RPMI7951 (cell line): ENCODE measurements around the gene JAZF1. TPM values are rescaled to one million over a fixed set of nuclear protein-coding genes. Genes with fewer than 3 reads are reported as not detected.
A peak's percentile ranks its signal among the peaks of the same experiment; 100 is the strongest.
"Not testable (repeated sequence)": the region's sequence is repeated elsewhere in the genome, so short reads cannot be mapped to it uniquely, and the experiment has no call there.

Experiments
- DNase-seq: peaks from one replicate; pipeline ENCODE4 v3.0.0-alpha.2; 2012; ENCODE audit warnings: low read depth
- total RNA-seq: library from RNA; depleted of rRNA; stranded (reverse); fragments of >200 nt; shearing (Covaris generic); gene quantifications from 2 replicates; pipeline ENCODE4 v1.2.3, GENCODE V29; 2014

JAZF1 gene
- total RNA-seq, 1 experiment from 2014 or later, result 11.3 TPM

GRCh38 chr7:27912751-27913150 lies 267.8 kb downstream of the JAZF1 start:
- DNase-seq, result no peak

- no peak for DNase-seq
Measured at GRCh38 chr7:27911920-27912319, 268.7 kb downstream of the JAZF1 start.

DNA sequence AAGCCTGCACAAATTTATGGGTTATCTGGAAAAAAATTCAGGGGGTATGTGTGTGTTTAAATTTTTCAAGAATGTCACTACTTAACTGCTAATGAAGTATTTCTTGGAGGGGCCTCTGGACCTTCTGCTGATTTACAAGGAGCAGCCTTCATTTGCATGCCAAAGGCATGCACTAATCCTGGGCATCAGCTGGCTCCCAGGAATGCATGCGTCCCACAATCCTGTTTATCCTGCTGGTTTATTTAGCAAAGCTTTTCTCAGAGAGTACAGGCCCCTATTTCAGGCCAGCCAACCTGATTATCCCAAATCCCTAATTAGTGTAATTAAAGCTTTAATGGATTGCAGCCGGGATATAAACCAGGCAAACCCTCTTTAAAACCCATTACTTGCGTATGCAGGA lies 270.3 kb downstream of the JAZF1 start:
- DNase-seq, result no peak

GRCh38 chr7:27908534-27909165 lies 271.9 kb downstream of the JAZF1 start:
- DNase-seq, result no peak

DNA sequence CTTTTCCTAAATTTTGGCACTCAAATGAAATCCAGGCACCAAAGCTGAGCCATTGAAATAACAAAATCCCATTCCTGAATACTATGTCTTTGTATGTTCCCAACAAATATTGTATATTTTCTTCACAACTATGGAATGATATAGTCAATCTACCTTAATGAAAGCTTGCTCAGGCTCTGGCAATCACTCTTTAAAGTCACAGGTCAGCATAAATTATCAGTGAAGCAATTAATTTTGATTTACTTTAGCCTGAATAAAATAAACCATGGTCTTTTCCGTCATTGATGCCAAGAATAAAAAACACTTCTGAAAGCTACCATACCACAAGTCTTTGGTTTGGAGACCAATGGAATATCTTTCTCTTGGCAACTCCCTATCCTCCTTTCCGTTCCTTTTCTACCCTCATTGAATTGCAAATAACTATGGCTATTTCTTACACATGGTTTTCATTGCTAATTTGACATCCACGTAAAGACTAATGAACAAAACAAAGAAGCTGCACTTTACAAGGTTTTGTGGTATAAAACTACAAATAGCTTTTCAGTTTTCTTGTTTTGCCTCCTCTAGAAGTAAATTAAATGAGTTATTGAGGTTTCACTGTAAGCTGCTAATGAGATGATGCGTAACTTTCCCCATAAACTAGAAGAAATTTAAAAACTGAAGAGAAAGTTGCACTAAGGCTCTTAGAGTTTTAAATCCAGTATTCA lies 274.1 kb downstream of the JAZF1 start:
- DNase-seq, result no peak

DNA sequence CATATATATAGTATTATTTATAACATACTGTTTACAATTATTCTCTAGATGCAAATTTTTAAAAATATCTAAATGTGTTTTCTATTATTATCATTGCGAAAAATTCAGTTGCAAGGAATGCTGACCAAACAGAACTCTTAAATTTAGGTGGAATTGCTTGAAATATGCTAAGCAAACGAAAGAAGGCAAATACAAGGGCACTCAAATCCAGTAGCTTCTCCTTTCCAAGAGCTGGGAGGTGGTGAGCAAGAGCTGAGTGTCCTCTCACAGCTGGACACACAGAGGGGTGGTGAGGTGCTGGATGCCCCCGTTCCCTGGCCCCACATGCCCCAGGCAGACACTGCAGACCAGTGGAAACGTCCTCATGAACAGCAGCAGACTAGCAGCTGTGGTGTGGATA lies 274.6 kb downstream of the JAZF1 start:
- no peak for DNase-seq

DNA sequence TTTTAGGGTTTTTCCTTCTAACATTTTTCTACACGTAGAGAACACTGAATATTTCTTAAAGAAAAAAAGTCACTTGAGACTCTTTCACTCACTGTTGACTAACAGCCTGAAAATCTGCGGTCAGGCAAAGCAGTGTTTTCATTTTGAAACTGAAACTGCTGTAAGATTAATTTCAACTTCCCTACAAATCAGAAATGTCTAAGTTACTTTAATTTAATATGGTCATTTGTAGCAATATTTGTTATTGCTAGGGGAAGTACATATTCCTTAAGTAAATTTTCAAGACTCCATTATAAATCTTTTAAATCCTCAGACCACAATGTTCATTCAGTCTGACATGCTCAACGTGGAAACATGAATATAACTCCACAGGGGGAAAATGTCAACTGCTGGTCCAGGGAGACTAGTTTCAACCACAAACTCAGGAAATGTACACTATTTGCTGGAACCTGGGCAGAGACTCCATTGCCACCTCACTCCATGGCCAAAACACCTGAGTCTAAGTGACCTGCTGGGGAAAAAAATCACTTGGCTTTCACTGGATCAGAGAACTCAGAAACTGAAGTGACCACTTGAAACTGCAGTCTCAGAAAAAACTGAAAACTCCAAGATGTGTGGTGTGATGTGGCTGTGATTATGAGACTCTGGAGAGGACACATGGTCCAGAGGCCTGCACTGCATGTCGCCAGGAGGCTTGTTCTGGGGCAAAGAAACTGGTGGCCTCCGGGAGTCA lies 279.4 kb downstream of the JAZF1 start:
- DNase-seq, result peak; percentile 63

DNA sequence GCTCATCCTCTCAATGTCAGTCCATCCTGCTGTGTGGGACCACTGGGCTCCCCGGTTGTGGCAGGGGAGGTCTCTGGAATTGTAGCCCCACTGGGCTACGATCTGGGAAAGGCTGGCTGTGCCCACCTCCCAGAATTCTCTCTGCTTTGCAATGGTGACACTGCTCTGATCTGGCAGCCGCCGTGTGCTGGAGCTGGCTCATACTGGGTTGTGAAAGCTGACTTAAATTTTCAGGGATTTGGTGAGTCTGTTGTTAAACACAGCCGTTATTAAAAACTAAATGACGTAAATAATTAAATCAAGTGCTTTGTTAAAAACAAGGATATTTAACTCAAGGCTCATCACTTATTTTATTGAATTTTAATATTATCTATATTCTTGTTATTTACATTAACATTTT lies 280.6 kb downstream of the JAZF1 start:
- no peak for DNase-seq

DNA sequence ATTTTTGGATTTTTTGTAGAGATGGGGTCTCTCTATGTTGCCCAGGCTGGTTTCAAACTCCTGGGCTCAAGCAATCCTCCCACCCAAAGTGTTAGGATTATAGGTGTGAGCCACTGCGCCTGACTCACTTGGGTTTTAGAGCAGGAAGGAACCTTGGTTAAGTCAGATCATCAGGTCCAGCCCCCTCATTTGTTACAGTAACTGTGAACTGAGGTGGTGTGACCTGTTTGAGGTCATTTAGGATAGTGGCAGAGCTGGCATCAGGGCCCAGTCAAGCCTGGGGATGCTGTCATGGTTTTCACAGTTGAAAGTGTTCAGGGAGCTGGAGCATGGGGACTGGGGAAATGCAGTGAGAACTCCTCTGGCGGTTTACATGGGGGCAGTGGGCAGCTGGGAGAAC lies 281.0 kb downstream of the JAZF1 start:
- DNase-seq, result no peak

DNA sequence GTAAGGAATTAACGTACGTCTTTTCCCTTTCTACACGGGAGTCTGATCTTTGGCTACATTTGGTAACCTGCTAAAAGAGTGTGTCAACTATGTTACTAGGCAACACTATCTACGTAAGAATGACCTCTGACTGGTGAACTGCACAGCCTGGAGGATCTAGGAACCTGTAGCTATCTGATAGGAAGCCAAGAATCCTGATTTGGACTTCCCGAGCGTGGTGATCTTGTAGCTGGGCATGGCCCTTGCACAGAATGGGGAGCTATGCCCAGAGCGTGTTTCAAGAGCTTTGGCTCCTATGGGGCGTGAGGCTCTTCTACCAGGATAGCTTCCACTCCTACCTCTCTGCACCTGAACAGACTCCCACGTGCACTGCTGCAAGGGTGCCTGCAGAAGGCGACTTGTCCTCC lies 283.2 kb downstream of the JAZF1 start:
- no peak for DNase-seq

GRCh38 chr7:27897001-27897400 lies 283.6 kb downstream of the JAZF1 start:
- no peak for DNase-seq

DNA sequence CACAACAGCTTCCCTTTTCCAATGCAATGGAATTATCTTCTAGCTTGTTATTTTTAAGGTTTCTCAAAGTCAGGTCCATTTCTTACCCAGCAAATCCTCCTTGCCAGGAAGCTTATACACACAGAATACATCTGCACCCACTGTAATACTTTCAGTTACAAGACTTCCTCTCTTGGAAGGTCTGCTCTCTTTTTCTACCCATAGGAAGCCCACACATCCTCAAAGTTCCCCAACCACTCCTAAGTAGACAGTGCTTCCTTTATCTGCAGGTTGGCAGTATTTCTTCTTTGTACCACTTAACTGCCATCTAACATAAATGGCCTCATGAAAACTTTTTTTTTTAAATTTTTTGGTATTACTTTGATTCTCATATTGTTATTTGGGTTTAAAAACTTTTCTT lies 285.0 kb downstream of the JAZF1 start:
- no peak for DNase-seq

- DNase-seq, result no peak
Measured at GRCh38 chr7:27890205-27890849, 290.3 kb downstream of the JAZF1 start.

GRCh38 chr7:27889800-27890199 lies 290.8 kb downstream of the JAZF1 start:
- DNase-seq, result no peak

GRCh38 chr7:27888736-27889135 lies 291.9 kb downstream of the JAZF1 start:
- DNase-seq, result no peak

DNA sequence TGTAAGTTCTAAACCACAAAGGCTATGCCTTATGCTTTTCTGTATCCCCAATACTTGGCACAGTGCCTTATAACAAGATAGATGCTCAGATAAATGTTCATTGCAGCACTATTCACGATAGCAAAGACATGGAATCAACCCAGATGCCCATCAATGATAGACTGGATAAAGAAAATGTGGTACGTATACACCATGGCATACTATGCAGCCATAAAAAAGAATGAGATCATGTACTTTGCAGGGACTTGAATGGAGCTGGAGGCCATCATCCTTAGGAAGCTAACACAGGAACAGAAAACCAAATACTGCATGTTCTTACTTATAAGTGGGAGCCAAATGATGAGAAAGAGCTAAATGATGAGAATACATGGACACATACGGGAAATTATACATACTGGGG lies 293.9 kb downstream of the JAZF1 start:
- DNase-seq, result not testable (repeated sequence)

DNA sequence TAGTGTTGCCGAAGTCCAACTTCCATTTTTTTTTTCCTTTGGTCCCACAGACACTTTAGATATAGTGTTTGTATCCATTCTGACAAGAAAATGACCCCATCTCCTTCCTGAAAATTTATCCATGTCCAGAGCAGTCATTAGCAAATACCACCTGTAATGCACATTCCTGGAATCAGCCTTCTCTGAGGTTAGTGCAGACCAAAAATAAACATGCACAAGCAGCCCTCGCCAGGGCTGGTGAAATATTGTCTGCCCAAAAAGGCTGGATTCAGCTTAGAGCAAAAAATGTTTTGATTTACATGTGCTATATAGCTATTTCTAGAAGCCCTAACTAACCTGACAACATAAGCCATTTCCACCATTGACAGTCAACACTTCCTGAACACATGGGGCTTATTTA lies 294.9 kb downstream of the JAZF1 start:
- DNase-seq, result no peak

DNA sequence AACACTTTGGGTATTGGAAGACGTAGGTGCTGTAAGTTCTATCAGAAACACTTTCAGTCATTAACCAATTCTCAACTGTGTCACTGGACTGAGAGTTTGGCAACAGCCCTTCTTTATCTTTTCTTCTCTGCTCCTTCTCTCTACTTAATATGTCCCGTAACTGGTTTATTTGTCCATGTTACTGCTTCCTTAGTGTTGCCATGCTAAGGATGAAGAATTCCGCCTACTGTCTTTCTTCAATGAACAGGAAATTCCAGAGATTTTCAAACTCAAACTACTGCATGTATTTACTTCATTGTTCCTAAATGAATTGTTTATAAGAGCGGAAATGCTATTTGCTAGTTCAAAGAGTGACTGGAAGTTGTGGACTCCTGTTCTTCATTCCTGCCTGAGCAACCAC lies 296.9 kb downstream of the JAZF1 start:
- no peak for DNase-seq

- no peak for DNase-seq
Measured at GRCh38 chr7:27876756-27877155, 303.8 kb downstream of the JAZF1 start.

- DNase-seq, result no peak
Measured at GRCh38 chr7:27875832-27876231, 304.8 kb downstream of the JAZF1 start.

DNA sequence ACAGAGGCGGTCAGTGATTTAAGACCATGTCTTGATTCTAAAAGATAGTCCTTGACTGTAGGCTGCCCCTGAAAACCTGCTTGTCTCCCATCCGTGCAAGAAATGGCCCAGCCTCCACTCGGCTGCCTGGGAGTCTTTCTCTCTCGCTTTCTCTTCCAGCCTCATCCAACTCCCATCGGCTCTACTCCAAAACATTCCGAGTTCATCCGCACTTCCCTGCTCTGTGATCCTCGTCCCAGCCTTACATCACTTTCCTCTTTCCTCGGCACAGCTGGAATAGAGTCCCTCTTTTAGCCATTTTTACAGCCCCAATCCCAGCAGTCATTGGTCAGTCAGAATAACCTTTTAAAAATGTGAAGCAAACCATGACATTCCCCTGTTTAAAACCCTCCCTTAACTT lies 305.5 kb downstream of the JAZF1 start:
- no peak for DNase-seq
